HEK293 (cell line): ENCODE results near the gene CINP.
A peak's percentile ranks its signal among the peaks of the same experiment; 100 is the strongest.

Source experiments
- CTCF ChIP-seq: fragments of 450-650 bp; formaldehyde crosslinking; IDR thresholded peaks from 2 replicates; pipeline ENCODE4 v1.5.1; 2016; ENCODE audit warnings: missing biosample characterization, missing genetic modification characterization
- INSM2 ChIP-seq: fragments of 450-650 bp; formaldehyde crosslinking; IDR thresholded peaks from 2 replicates; pipeline ENCODE4 v1.5.1; 2016; ENCODE audit warnings: missing biosample characterization, missing genetic modification characterization
- KLF9 ChIP-seq: fragments of 450-650 bp; formaldehyde crosslinking; IDR thresholded peaks from 2 replicates; pipeline ENCODE4 v1.5.1; 2016; ENCODE audit warnings: missing biosample characterization, missing genetic modification characterization, low read depth
- OVOL3 ChIP-seq: fragments of 450-650 bp; formaldehyde crosslinking; IDR thresholded peaks from 2 replicates; pipeline ENCODE4 v1.5.1; 2016; ENCODE audit warnings: missing biosample characterization, missing genetic modification characterization
- PBX3 ChIP-seq: sonication (generic); formaldehyde crosslinking; IDR thresholded peaks from 2 replicates; pipeline ENCODE4 v1.8.1; 2022; ENCODE audit warnings: mild to moderate bottlenecking, moderate library complexity, missing genetic modification reagents
- REST ChIP-seq: fragments of 450-650 bp; formaldehyde crosslinking; IDR thresholded peaks from 2 replicates; pipeline ENCODE4 v1.5.1; 2016; ENCODE audit warnings: missing biosample characterization, missing genetic modification characterization
- SCRT1 ChIP-seq: fragments of 450-650 bp; formaldehyde crosslinking; IDR thresholded peaks from 2 replicates; pipeline ENCODE4 v1.5.1; 2016; ENCODE audit warnings: missing biosample characterization, missing genetic modification characterization, borderline replicate concordance
- SCRT2 ChIP-seq: fragments of 450-650 bp; formaldehyde crosslinking; IDR thresholded peaks from 2 replicates; pipeline ENCODE4 v1.5.1; 2016; ENCODE audit warnings: missing biosample characterization, missing genetic modification characterization
- YY1 ChIP-seq: fragments of 450-650 bp; formaldehyde crosslinking; IDR thresholded peaks from 2 replicates; pipeline ENCODE4 v1.5.1; 2018; ENCODE audit warnings: missing biosample characterization, missing genetic modification characterization
- ZBTB21 ChIP-seq: fragments of 450-650 bp; formaldehyde crosslinking; IDR thresholded peaks from 2 replicates; pipeline ENCODE4 v1.5.1; 2017; ENCODE audit warnings: missing biosample characterization, missing genetic modification characterization
- ZNF121 ChIP-seq: fragments of 450-650 bp; formaldehyde crosslinking; IDR thresholded peaks from 2 replicates; pipeline ENCODE4 v1.5.1; 2016; ENCODE audit warnings: missing biosample characterization, missing genetic modification characterization
- ZNF174 ChIP-seq: fragments of 450-650 bp; formaldehyde crosslinking; IDR thresholded peaks from 2 replicates; pipeline ENCODE4 v1.5.0; 2017; ENCODE audit warnings: missing biosample characterization, mild to moderate bottlenecking, missing genetic modification characterization
- ZNF19 ChIP-seq: fragments of 450-650 bp; formaldehyde crosslinking; IDR thresholded peaks from 2 replicates; pipeline ENCODE4; 2016; ENCODE audit warnings: missing biosample characterization, missing genetic modification characterization, low read depth
- ZNF2 ChIP-seq: fragments of 450-650 bp; formaldehyde crosslinking; IDR thresholded peaks from 2 replicates; pipeline ENCODE4 v1.5.1; 2016; ENCODE audit warnings: missing biosample characterization, missing genetic modification characterization
- ZNF221 ChIP-seq: fragments of 450-650 bp; formaldehyde crosslinking; IDR thresholded peaks from 2 replicates; pipeline ENCODE4 v1.5.1; 2017; ENCODE audit warnings: missing biosample characterization, missing genetic modification characterization, borderline replicate concordance
- ZNF23 ChIP-seq: fragments of 450-650 bp; formaldehyde crosslinking; IDR thresholded peaks from 2 replicates; pipeline ENCODE4 v1.5.1; 2016; ENCODE audit warnings: missing biosample characterization, missing genetic modification characterization, borderline replicate concordance
- ZNF354C ChIP-seq: fragments of 450-650 bp; formaldehyde crosslinking; IDR thresholded peaks from 2 replicates; pipeline ENCODE4 v1.5.1; 2016; ENCODE audit warnings: missing biosample characterization, missing genetic modification characterization, low read depth, borderline replicate concordance
- ZNF366 ChIP-seq: fragments of 450-650 bp; formaldehyde crosslinking; conservative IDR thresholded peaks from 2 replicates; pipeline ENCODE4 v1.5.1; 2016; ENCODE audit warnings: missing biosample characterization, missing genetic modification characterization
- ZNF416 ChIP-seq: fragments of 450-650 bp; formaldehyde crosslinking; IDR thresholded peaks from 2 replicates; pipeline ENCODE4 v1.5.1; 2016; ENCODE audit warnings: missing biosample characterization, missing genetic modification characterization
- ZNF449 ChIP-seq: fragments of 450-650 bp; formaldehyde crosslinking; IDR thresholded peaks from 2 replicates; pipeline ENCODE4 v1.5.1; 2017; ENCODE audit warnings: missing biosample characterization, mild to moderate bottlenecking, missing genetic modification characterization, moderate library complexity
- ZNF530 ChIP-seq: fragments of 450-650 bp; formaldehyde crosslinking; IDR thresholded peaks from 2 replicates; pipeline ENCODE4 v1.5.1; 2016; ENCODE audit warnings: low read depth, missing biosample characterization, missing genetic modification characterization
- ZNF610 ChIP-seq: fragments of 450-650 bp; formaldehyde crosslinking; IDR thresholded peaks from 2 replicates; pipeline ENCODE4 v1.5.1; 2016; ENCODE audit warnings: missing biosample characterization, missing genetic modification characterization, borderline replicate concordance
- ZNF658 ChIP-seq: fragments of 450-650 bp; formaldehyde crosslinking; IDR thresholded peaks from 2 replicates; pipeline ENCODE4; 2016; ENCODE audit warnings: missing biosample characterization, missing genetic modification characterization
- ZNF707 ChIP-seq: fragments of 450-650 bp; formaldehyde crosslinking; IDR thresholded peaks from 2 replicates; pipeline ENCODE4 v1.5.1; 2016; ENCODE audit warnings: missing biosample characterization, missing genetic modification characterization
- ZNF76 ChIP-seq: fragments of 450-650 bp; formaldehyde crosslinking; IDR thresholded peaks from 2 replicates; pipeline ENCODE4; 2016; ENCODE audit warnings: low read depth, missing biosample characterization, missing genetic modification characterization, borderline replicate concordance
- ZNF830 ChIP-seq: fragments of 450-650 bp; IDR thresholded peaks from 2 replicates; pipeline ENCODE4 v1.5.0; 2018; ENCODE audit warnings: missing biosample characterization, missing genetic modification characterization, low read depth, mild to moderate bottlenecking, moderate library complexity
- ZNF837 ChIP-seq: fragments of 450-650 bp; formaldehyde crosslinking; IDR thresholded peaks from 2 replicates; pipeline ENCODE4 v1.5.1; 2016; ENCODE audit warnings: missing biosample characterization, missing genetic modification characterization
- ZNF843 ChIP-seq: fragments of 450-650 bp; formaldehyde crosslinking; IDR thresholded peaks from 2 replicates; pipeline ENCODE4 v1.5.1; 2016; ENCODE audit warnings: missing biosample characterization, missing genetic modification characterization
- ZSCAN5A ChIP-seq: fragments of 450-650 bp; formaldehyde crosslinking; IDR thresholded peaks from 2 replicates; pipeline ENCODE4 v1.5.1; 2016; ENCODE audit warnings: missing biosample characterization, missing genetic modification characterization
- ZXDB ChIP-seq: fragments of 450-650 bp; formaldehyde crosslinking; IDR thresholded peaks from 2 replicates; pipeline ENCODE4 v1.5.1; 2016; ENCODE audit warnings: missing biosample characterization, missing genetic modification characterization

Gene CINP

GRCh38 chr14:102362545-102363181 is at the start of gene CINP, which contains the start of gene TECPR2 (continued):
- TF ChIP-seq ZNF366 (tag by site-specific recombination) (no peak), ZNF658 (tag by site-specific recombination) (no peak), ZNF23 (tag by site-specific recombination) (no peak), ZNF354C (tag by site-specific recombination) (no peak), ZNF843 (tag by site-specific recombination) (no peak), PBX3 (no peak), KLF9 (tag by site-specific recombination) (peak; percentile 69; the same call in 1 of the 2 replicates), INSM2 (no peak), OVOL3 (tag by site-specific recombination) (peak; percentile 26; the same call in 1 of the 2 replicates), ZNF837 (tag by site-specific recombination) (no peak), ZNF19 (tag by site-specific recombination) (no peak), ZNF530 (no peak), CTCF (tag by site-specific recombination) (no peak), ZNF2 (tag by site-specific recombination) (no peak), ZNF416 (no peak), ZNF449 (no peak), REST (no peak), ZNF121 (tag by site-specific recombination) (no peak), YY1 (tag by site-specific recombination) (no peak), SCRT2 (tag by site-specific recombination) (peak; percentile 99), ZNF610 (tag by site-specific recombination) (no peak; the same call in 1 of the 2 replicates), ZSCAN5A (tag by site-specific recombination) (no peak), SCRT1 (peak; percentile 91), ZBTB21 (tag by site-specific recombination) (no peak), ZXDB (tag by site-specific recombination) (no peak; the same call in 1 of the 2 replicates), ZNF221 (no peak), ZNF174 (tag by site-specific recombination) (no peak), ZNF76 (tag by site-specific recombination) (peak; percentile 87; the same call in 1 of the 2 replicates), ZNF707 (tag by site-specific recombination) (no peak), ZNF830 (no peak)
